GM18507 (cell line): ENCODE data around the gene KRTAP12-1.
"Not testable (repeated sequence)": the region's sequence is repeated elsewhere in the genome, so short reads cannot be mapped to it uniquely, and the experiment has no call there.

Source experiments
- DNase-seq: peaks from one replicate; pipeline ENCODE4 v3.0.0; 2011; ENCODE audit warnings: low read depth; ENCODE audit not compliant: insufficient read length; ENCODE audit errors: extremely low spot score
- FAIRE-seq: peaks from 2 replicates; lab custom pipeline; 2011; peaks lifted over from hg19 to GRCh38; lab: Jason Lieb, UNC

KRTAP12-1 gene

GRCh38 chr21:44650973-44651675, 30.8 kb downstream of the KRTAP12-1 start:
- DNase-seq (no peak), FAIRE-seq (no peak)

GRCh38 chr21:44650265-44650972, 31.5 kb downstream of the KRTAP12-1 start:
- no peak for FAIRE-seq
- no peak for DNase-seq

GRCh38 chr21:44649521-44650100, 32.4 kb downstream of the KRTAP12-1 start:
- no peak for FAIRE-seq
- DNase-seq = no peak

- DNase-seq = no peak
- FAIRE-seq = no peak
Measured at GRCh38 chr21:44648557-44649311, 33.2 kb downstream of the KRTAP12-1 start.

GRCh38 chr21:44647222-44647552, 34.8 kb downstream of the KRTAP12-1 start:
- DNase-seq = no peak
- no peak for FAIRE-seq

- DNase-seq, FAIRE-seq: not testable (repeated sequence)
Measured at GRCh38 chr21:44646366-44647221, 35.4 kb downstream of the KRTAP12-1 start, which contains the start of gene KRTAP10-11. Gene KRTAP10-11 (plus strand): TSS chr21:44646414. CDS start chr21:44646459, 45 bp downstream.

- DNase-seq (no peak), FAIRE-seq (no peak)
Measured at GRCh38 chr21:44644878-44645277, 37.1 kb downstream of the KRTAP12-1 start.

- DNase-seq = no peak
Measured at GRCh38 chr21:44643741-44644310, 38.1 kb downstream of the KRTAP12-1 start.

GRCh38 chr21:44640761-44641160, 41.2 kb downstream of the KRTAP12-1 start:
- DNase-seq (no peak), FAIRE-seq (no peak)

More at GRCh38 chr21:44643741-44644310, 38.1 kb downstream of the KRTAP12-1 start:
- FAIRE-seq = no peak

GRCh38 chr21:44639331-44639655, 42.7 kb downstream of the KRTAP12-1 start:
- DNase-seq (no peak), FAIRE-seq (no peak)

GRCh38 chr21:44638506-44639330, 43.2 kb downstream of the KRTAP12-1 start:
- DNase-seq, FAIRE-seq: not testable (repeated sequence)

- not testable (repeated sequence) for FAIRE-seq, DNase-seq
Measured at GRCh38 chr21:44637851-44638348, 44.1 kb downstream of the KRTAP12-1 start.

GRCh38 chr21:44637018-44637850, 44.7 kb downstream of the KRTAP12-1 start, which contains the start of gene KRTAP10-10:
Gene KRTAP10-10 (plus strand): TSS chr21:44637356. CDS start chr21:44637418, 62 bp downstream.
- FAIRE-seq (no peak), DNase-seq (no peak)

- DNase-seq (no peak), FAIRE-seq (no peak)
Measured at GRCh38 chr21:44636209-44637017, 45.5 kb downstream of the KRTAP12-1 start.

GRCh38 chr21:44632067-44632466, 49.9 kb downstream of the KRTAP12-1 start:
- FAIRE-seq (no peak), DNase-seq (no peak)
